Loucy (cell line): ENCODE results near the gene KANSL1.

Experiments used
- EZH2phosphoT487 ChIP-seq: fragments of 200-600 bp; IDR thresholded peaks from 2 replicates; pipeline ENCODE4 v1.6.1; 2018; ENCODE audit warnings: antibody characterized with exemption, mild to moderate bottlenecking, moderate library complexity, borderline replicate concordance
- TF ChIP-seq, protein P1 (sequence below): fragments of 200-600 bp; sonication (generic); conservative IDR thresholded peaks from 2 replicates; pipeline ENCODE4 v1.5.1; 2014; ENCODE audit warnings: mild to moderate bottlenecking, antibody characterized with exemption, low read length

DNA sequence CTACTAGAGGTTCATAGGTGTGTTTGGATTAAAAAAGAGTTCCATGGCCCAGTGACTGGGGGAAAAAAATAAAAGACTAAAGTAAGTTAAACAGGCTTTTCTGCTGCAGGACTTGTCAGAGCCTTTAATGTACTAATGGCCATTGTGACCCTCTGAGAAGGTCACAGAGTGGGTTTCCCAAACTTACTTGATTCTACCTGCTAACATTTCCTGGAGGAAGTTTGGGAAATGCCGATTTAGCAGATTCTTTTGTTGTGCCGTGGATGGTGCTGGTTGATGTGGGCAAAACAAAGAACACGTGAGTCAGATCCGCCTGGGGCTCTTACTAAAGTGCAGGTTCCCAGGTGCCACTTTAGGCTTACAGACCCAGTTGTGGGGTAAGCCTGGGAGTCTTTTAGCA is 207.8 kb downstream of the KANSL1 start:
- TF ChIP-seq, protein P1, sequence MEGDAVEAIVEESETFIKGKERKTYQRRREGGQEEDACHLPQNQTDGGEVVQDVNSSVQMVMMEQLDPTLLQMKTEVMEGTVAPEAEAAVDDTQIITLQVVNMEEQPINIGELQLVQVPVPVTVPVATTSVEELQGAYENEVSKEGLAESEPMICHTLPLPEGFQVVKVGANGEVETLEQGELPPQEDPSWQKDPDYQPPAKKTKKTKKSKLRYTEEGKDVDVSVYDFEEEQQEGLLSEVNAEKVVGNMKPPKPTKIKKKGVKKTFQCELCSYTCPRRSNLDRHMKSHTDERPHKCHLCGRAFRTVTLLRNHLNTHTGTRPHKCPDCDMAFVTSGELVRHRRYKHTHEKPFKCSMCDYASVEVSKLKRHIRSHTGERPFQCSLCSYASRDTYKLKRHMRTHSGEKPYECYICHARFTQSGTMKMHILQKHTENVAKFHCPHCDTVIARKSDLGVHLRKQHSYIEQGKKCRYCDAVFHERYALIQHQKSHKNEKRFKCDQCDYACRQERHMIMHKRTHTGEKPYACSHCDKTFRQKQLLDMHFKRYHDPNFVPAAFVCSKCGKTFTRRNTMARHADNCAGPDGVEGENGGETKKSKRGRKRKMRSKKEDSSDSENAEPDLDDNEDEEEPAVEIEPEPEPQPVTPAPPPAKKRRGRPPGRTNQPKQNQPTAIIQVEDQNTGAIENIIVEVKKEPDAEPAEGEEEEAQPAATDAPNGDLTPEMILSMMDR, result no peak
- TF ChIP-seq EZH2phosphoT487, result no peak
